Middle frontal gyrus (tissue), 1 donor: ENCODE data around the gene PTMA.
"Not testable (repeated sequence)": the region's sequence is repeated elsewhere in the genome, so short reads cannot be mapped to it uniquely, and the experiment has no call there.

Experiments used
- DNase-seq: peaks from one replicate; pipeline ENCODE4 v3.0.0-alpha.2; 2015; ENCODE audit warnings: low spot score; ENCODE audit errors: extremely low spot score

PTMA gene

GRCh38 chr2:231707927-231708772 is at the start of gene PTMA:
PTMA (plus strand) TSS chr2:231708525; CDS start chr2:231708707, 182 bp downstream.
- peak; percentile 100 for DNase-seq

- not testable (repeated sequence) for DNase-seq
These were observed 48.3 kb upstream of the PTMA start for GRCh38 chr2:231660073-231660472.

GRCh38 chr2:231660860-231661259 is 47.5 kb upstream of the PTMA start:
- DNase-seq = no peak

- no peak for DNase-seq
These were observed 46.8 kb upstream of the PTMA start for GRCh38 chr2:231661422-231662027.

GRCh38 chr2:231662028-231662810 is 46.1 kb upstream of the PTMA start:
- DNase-seq = peak; percentile 93

- no peak for DNase-seq
These were observed 45.4 kb upstream of the PTMA start for GRCh38 chr2:231662811-231663457.

GRCh38 chr2:231663458-231664212 is 44.7 kb upstream of the PTMA start:
- DNase-seq = no peak

- no peak for DNase-seq
These were observed 43.6 kb upstream of the PTMA start for GRCh38 chr2:231664727-231665126.

- DNase-seq = no peak
These were observed 42.8 kb upstream of the PTMA start for GRCh38 chr2:231665245-231666170.

- peak; percentile 48 for DNase-seq
These were observed 41.9 kb upstream of the PTMA start for GRCh38 chr2:231666171-231667095.

- DNase-seq = no peak
These were observed 41.3 kb upstream of the PTMA start for GRCh38 chr2:231667096-231667427.

GRCh38 chr2:231667496-231667895 is 40.8 kb upstream of the PTMA start:
- no peak for DNase-seq

GRCh38 chr2:231668981-231669380 is 39.3 kb upstream of the PTMA start:
- DNase-seq = no peak

- DNase-seq = no peak
These were observed 36.9 kb upstream of the PTMA start for GRCh38 chr2:231671270-231672050.

- no peak for DNase-seq
These were observed 35.5 kb upstream of the PTMA start for GRCh38 chr2:231672617-231673347.

GRCh38 chr2:231673348-231673770 is 35.0 kb upstream of the PTMA start:
- no peak for DNase-seq
